GM15510 (cell line): ENCODE data around the gene UGDH.

Source experiments
- POLR2A ChIP-seq: IDR thresholded peaks from 3 replicates; pipeline ENCODE4 v1.6.1; 2011; ENCODE audit warnings: borderline replicate concordance; ENCODE audit not compliant: insufficient read length; ENCODE audit errors: extremely low read depth

Gene UGDH

GRCh38 chr4:39527296-39528060 lies at the start of gene UGDH:
UGDH (minus strand) TSS chr4:39527439; CDS start chr4:39521512, 5,927 bp downstream.
- TF ChIP-seq POLR2A, result peak; percentile 92

GRCh38 chr4:39574946-39575345 lies 47.7 kb upstream of the UGDH start:
- no peak for TF ChIP-seq POLR2A

- no peak for TF ChIP-seq POLR2A
These were observed 44.3 kb upstream of the UGDH start for GRCh38 chr4:39571504-39571903.

GRCh38 chr4:39571054-39571453 lies 43.8 kb upstream of the UGDH start:
- no peak for TF ChIP-seq POLR2A

GRCh38 chr4:39569209-39569608 lies 42.0 kb upstream of the UGDH start:
- no peak for TF ChIP-seq POLR2A

- TF ChIP-seq POLR2A, result no peak
These were observed 41.6 kb upstream of the UGDH start for GRCh38 chr4:39568805-39569204.

- no peak for TF ChIP-seq POLR2A
These were observed 38.8 kb upstream of the UGDH start for GRCh38 chr4:39565878-39566600.

GRCh38 chr4:39563346-39563847 lies 36.2 kb upstream of the UGDH start:
- no peak for TF ChIP-seq POLR2A

- no peak for TF ChIP-seq POLR2A
These were observed 35.6 kb upstream of the UGDH start for GRCh38 chr4:39562792-39563191.

- no peak for TF ChIP-seq POLR2A
These were observed 32.4 kb upstream of the UGDH start for GRCh38 chr4:39559626-39560025.

- no peak for TF ChIP-seq POLR2A
These were observed 28.2 kb upstream of the UGDH start for GRCh38 chr4:39555472-39555871.

GRCh38 chr4:39548425-39549067 lies 21.3 kb upstream of the UGDH start:
- TF ChIP-seq POLR2A, result no peak

- TF ChIP-seq POLR2A, result no peak
These were observed 17.5 kb upstream of the UGDH start for GRCh38 chr4:39544580-39545315.

GRCh38 chr4:39543034-39543433 lies 15.8 kb upstream of the UGDH start:
- no peak for TF ChIP-seq POLR2A

- TF ChIP-seq POLR2A, result no peak
These were observed 15.4 kb upstream of the UGDH start for GRCh38 chr4:39542611-39543012.

GRCh38 chr4:39541987-39542610 lies 14.9 kb upstream of the UGDH start:
- no peak for TF ChIP-seq POLR2A
